HepG2 (cell line): ENCODE measurements around the gene SH2D6. TPM values are rescaled to one million over a fixed set of nuclear protein-coding genes. Genes with fewer than 3 reads are reported as not detected.
A peak's percentile ranks its signal among the peaks of the same experiment; 100 is the strongest.

Experiments
- KDM1A ChIP-seq: IDR thresholded peaks from 2 replicates; pipeline ENCODE4 v1.6.1; 2016; ENCODE audit warnings: missing compliant biosample characterization
- KDM4B ChIP-seq: sonication (generic); formaldehyde crosslinking; IDR thresholded peaks from 2 replicates; pipeline ENCODE4 v1.4.0; 2020; ENCODE audit warnings: missing genetic modification reagents
- MAFF ChIP-seq: IDR thresholded peaks from 2 replicates; pipeline ENCODE4 v1.6.1; 2011; ENCODE audit warnings: low read depth, low read length, improper control_type of control experiment
- NFE2L1 ChIP-seq: sonication (generic); formaldehyde crosslinking; IDR thresholded peaks from 2 replicates; pipeline ENCODE4 v1.4.0; 2020; ENCODE audit warnings: missing genetic modification reagents, mild to moderate bottlenecking, borderline replicate concordance
- PTBP1 ChIP-seq: fragments of 200-400 bp; formaldehyde crosslinking; IDR thresholded peaks from 2 replicates; pipeline ENCODE4 v1.6.1; 2018; ENCODE audit warnings: low read length, low read depth; ENCODE audit not compliant: poor library complexity, severe bottlenecking
- RORA ChIP-seq: sonication (generic); formaldehyde crosslinking; IDR thresholded peaks from 2 replicates; pipeline ENCODE4 v1.5.0; 2020; ENCODE audit warnings: mild to moderate bottlenecking, missing genetic modification reagents, moderate library complexity
- ZNF343 ChIP-seq: sonication (generic); formaldehyde crosslinking; IDR thresholded peaks from 2 replicates; pipeline ENCODE4 v1.4.0; 2020; ENCODE audit warnings: mild to moderate bottlenecking, missing genetic modification reagents
- ZNF672 ChIP-seq: sonication (generic); formaldehyde crosslinking; IDR thresholded peaks from 2 replicates; pipeline ENCODE4 v1.8.1; 2022; ENCODE audit warnings: missing genetic modification reagents
- ZNF749 ChIP-seq: sonication (generic); formaldehyde crosslinking; IDR thresholded peaks from 2 replicates; pipeline ENCODE4 v1.8.0; 2022; ENCODE audit warnings: mild to moderate bottlenecking, missing genetic modification reagents, moderate library complexity, borderline replicate concordance
- ZSCAN20 ChIP-seq: sonication (generic); formaldehyde crosslinking; IDR thresholded peaks from 2 replicates; pipeline ENCODE4 v1.4.0; 2020; ENCODE audit warnings: missing genetic modification reagents, mild to moderate bottlenecking, borderline replicate concordance
- polyA plus RNA-seq, 8 experiments: library from polyadenylated mRNA; depleted of rRNA in 3 of 8; stranded (reverse) in 7 of 8; unstranded in 1 of 8; fragments of >200 nt; fragmentation: Illumina TruSeq in 4 of 8; extraction: Trizol in 4 of 8; gene quantifications; 2 replicates each; pipeline versions ENCODE4 v1.2.1 to v1.2.3, GENCODE V29; 2011 to 2016; ENCODE audit warnings: low read depth in 4 of 8, missing spikeins in 1 of 8, mixed read lengths in 1 of 8; ENCODE audit not compliant: insufficient read depth in 1 of 8
- total RNA-seq, 5 experiments: library from RNA; depleted of rRNA; stranded (reverse); fragments of >200 nt; fragmentation: Illumina TruSeq; extraction: Trizol; gene quantifications; 2 replicates each; pipeline ENCODE4 v1.2.3, GENCODE V29; 2016; ENCODE audit warnings: low read depth in 1 of 5
- TF ChIP-seq, protein P1 (sequence below): sonication (generic); formaldehyde crosslinking; IDR thresholded peaks from 2 replicates; pipeline ENCODE4 v1.8.1; 2023; ENCODE audit warnings: missing genetic modification reagents, mild to moderate bottlenecking, borderline replicate concordance
- TF ChIP-seq, protein P2 (sequence below): sonication (generic); formaldehyde crosslinking; IDR thresholded peaks from 2 replicates; pipeline ENCODE4 v1.8.0; 2022; ENCODE audit warnings: mild to moderate bottlenecking, missing genetic modification reagents, moderate library complexity
- TF ChIP-seq, protein P3 (sequence below): IDR thresholded peaks from 2 replicates; pipeline ENCODE4 v1.6.1; 2016; ENCODE audit warnings: low read depth, borderline replicate concordance
- TF ChIP-seq, protein P4 (sequence below): IDR thresholded peaks from 2 replicates; pipeline ENCODE4 v1.6.1; 2016; ENCODE audit warnings: missing genetic modification reagents, missing compliant biosample characterization
- TF ChIP-seq, protein P5 (sequence below): sonication (generic); formaldehyde crosslinking; IDR thresholded peaks from 2 replicates; pipeline ENCODE4 v1.5.0; 2020; ENCODE audit warnings: mild to moderate bottlenecking, missing genetic modification reagents
- TF ChIP-seq, protein P6 (sequence below): sonication (generic); formaldehyde crosslinking; IDR thresholded peaks from 2 replicates; pipeline ENCODE4 v1.4.0; 2020; ENCODE audit warnings: mild to moderate bottlenecking, low read depth, missing genetic modification reagents
- TF ChIP-seq, protein P7 (sequence below), 2 experiments: sonication (generic) in 1 of 2; formaldehyde crosslinking in 1 of 2; IDR thresholded peaks; 2 replicates each; pipeline versions ENCODE4 v1.4.0 to v1.6.1; 2016 to 2020; ENCODE audit warnings: borderline replicate concordance in 1 of 2, low read depth in 1 of 2, mild to moderate bottlenecking in 1 of 2, missing genetic modification reagents in 1 of 2

Gene SH2D6
- total and polyA plus RNA-seq, 2 of the 13 experiments (the other 11 are each of a cell fraction or from before 2014, with no cell fraction given): 0.11 to 0.26 TPM

DNA sequence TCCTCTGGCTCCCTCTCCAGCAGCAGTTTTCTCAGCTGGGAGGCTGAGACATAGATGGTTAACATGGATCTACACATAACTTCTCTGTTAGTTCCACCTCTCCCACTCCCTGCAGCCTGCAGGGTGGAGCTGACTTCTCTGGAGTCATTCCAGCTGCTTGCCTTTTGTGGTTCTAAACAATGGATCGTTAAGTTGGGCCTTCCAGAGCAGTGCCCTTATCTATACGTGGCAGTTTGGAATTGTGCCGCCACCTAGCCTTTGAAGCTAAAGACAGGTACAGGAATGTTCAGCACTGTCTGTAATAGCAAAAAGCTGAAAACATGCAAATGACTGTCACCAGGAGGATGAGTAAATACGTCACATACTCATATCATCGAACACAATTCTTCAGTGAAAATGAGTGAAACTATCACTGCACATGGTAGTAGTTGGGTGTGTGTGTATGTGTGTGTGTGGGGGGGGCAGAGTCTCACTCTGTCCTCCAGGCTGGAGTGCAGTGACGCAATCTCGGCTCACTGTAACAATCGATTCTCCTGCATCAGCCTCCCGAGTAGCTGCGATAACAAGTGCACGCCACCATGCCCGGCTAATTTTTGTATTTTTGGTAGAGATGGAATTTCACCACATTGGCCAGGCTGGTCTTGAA lies 50.3 kb downstream of the SH2D6 start (continued):
- TF ChIP-seq, protein P1, sequence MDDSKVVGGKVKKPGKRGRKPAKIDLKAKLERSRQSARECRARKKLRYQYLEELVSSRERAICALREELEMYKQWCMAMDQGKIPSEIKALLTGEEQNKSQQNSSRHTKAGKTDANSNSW: no peak
- TF ChIP-seq KDM4B (CRISPR knock-in tag) (peak; percentile 35; the same call in 1 of the 2 replicates), MAFF (no peak), ZNF343 (CRISPR knock-in tag) (no peak), PTBP1 (no peak), NFE2L1 (CRISPR knock-in tag) (no peak), RORA (CRISPR knock-in tag) (no peak), ZSCAN20 (CRISPR knock-in tag) (no peak), KDM1A (CRISPR knock-in tag) (peak; percentile 99), ZNF672 (CRISPR knock-in tag) (no peak), ZNF749 (CRISPR knock-in tag) (peak; percentile 93; the same call in 1 of the 2 replicates)
- TF ChIP-seq, protein P2, sequence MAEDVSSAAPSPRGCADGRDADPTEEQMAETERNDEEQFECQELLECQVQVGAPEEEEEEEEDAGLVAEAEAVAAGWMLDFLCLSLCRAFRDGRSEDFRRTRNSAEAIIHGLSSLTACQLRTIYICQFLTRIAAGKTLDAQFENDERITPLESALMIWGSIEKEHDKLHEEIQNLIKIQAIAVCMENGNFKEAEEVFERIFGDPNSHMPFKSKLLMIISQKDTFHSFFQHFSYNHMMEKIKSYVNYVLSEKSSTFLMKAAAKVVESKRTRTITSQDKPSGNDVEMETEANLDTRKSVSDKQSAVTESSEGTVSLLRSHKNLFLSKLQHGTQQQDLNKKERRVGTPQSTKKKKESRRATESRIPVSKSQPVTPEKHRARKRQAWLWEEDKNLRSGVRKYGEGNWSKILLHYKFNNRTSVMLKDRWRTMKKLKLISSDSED (CRISPR knock-in tag): no peak
- TF ChIP-seq, protein P3, sequence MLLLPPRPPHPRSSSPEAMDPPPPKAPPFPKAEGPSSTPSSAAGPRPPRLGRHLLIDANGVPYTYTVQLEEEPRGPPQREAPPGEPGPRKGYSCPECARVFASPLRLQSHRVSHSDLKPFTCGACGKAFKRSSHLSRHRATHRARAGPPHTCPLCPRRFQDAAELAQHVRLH (CRISPR knock-in tag): no peak
- TF ChIP-seq, protein P4, sequence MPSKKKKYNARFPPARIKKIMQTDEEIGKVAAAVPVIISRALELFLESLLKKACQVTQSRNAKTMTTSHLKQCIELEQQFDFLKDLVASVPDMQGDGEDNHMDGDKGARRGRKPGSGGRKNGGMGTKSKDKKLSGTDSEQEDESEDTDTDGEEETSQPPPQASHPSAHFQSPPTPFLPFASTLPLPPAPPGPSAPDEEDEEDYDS (CRISPR knock-in tag): no peak
- TF ChIP-seq, protein P5, sequence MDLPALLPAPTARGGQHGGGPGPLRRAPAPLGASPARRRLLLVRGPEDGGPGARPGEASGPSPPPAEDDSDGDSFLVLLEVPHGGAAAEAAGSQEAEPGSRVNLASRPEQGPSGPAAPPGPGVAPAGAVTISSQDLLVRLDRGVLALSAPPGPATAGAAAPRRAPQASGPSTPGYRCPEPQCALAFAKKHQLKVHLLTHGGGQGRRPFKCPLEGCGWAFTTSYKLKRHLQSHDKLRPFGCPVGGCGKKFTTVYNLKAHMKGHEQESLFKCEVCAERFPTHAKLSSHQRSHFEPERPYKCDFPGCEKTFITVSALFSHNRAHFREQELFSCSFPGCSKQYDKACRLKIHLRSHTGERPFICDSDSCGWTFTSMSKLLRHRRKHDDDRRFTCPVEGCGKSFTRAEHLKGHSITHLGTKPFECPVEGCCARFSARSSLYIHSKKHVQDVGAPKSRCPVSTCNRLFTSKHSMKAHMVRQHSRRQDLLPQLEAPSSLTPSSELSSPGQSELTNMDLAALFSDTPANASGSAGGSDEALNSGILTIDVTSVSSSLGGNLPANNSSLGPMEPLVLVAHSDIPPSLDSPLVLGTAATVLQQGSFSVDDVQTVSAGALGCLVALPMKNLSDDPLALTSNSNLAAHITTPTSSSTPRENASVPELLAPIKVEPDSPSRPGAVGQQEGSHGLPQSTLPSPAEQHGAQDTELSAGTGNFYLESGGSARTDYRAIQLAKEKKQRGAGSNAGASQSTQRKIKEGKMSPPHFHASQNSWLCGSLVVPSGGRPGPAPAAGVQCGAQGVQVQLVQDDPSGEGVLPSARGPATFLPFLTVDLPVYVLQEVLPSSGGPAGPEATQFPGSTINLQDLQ (CRISPR knock-in tag): no peak
- TF ChIP-seq, protein P6, sequence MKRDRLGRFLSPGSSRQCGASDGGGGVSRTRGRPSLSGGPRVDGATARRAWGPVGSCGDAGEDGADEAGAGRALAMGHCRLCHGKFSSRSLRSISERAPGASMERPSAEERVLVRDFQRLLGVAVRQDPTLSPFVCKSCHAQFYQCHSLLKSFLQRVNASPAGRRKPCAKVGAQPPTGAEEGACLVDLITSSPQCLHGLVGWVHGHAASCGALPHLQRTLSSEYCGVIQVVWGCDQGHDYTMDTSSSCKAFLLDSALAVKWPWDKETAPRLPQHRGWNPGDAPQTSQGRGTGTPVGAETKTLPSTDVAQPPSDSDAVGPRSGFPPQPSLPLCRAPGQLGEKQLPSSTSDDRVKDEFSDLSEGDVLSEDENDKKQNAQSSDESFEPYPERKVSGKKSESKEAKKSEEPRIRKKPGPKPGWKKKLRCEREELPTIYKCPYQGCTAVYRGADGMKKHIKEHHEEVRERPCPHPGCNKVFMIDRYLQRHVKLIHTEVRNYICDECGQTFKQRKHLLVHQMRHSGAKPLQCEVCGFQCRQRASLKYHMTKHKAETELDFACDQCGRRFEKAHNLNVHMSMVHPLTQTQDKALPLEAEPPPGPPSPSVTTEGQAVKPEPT (CRISPR knock-in tag): peak; percentile 61; the same call in 1 of the 2 replicates
- TF ChIP-seq, protein P7, sequence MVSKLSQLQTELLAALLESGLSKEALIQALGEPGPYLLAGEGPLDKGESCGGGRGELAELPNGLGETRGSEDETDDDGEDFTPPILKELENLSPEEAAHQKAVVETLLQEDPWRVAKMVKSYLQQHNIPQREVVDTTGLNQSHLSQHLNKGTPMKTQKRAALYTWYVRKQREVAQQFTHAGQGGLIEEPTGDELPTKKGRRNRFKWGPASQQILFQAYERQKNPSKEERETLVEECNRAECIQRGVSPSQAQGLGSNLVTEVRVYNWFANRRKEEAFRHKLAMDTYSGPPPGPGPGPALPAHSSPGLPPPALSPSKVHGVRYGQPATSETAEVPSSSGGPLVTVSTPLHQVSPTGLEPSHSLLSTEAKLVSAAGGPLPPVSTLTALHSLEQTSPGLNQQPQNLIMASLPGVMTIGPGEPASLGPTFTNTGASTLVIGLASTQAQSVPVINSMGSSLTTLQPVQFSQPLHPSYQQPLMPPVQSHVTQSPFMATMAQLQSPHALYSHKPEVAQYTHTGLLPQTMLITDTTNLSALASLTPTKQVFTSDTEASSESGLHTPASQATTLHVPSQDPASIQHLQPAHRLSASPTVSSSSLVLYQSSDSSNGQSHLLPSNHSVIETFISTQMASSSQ (IDR thresholded peaks at IDR 0.05; ENCODE audit: low read depth): peak; percentile 22; the same call in 1 of the 2 replicates
- TF ChIP-seq, protein P7 (CRISPR knock-in tag; IDR thresholded peaks at IDR 0.05; ENCODE audit: borderline replicate concordance): peak; percentile 65; the same call in 1 of the 2 replicates
